ENCODE data around the gene WDFY4.

- no peak for TF ChIP-seq SPI1 (IDR thresholded peaks at IDR 0.05; ENCODE audit: low read depth, low read length)
- TF ChIP-seq POU2F2 (IDR thresholded peaks at IDR 0.05; ENCODE audit: low read depth, low read length): no peak
- TF ChIP-seq POLR2A (IDR thresholded peaks at IDR 0.05; ENCODE audit: low read depth, low read length): no peak
- no peak for TF ChIP-seq POLR2AphosphoS5 (IDR thresholded peaks at IDR 0.05; ENCODE audit: low read depth, low read length)
- TF ChIP-seq TAF1 (IDR thresholded peaks at IDR 0.05; ENCODE audit: low read depth, low read length): no peak
- no peak for TF ChIP-seq PAX5 (IDR thresholded peaks at IDR 0.05; ENCODE audit: insufficient read depth, low read length, severe bottlenecking)
These were observed 105.9 kb downstream of the WDFY4 start for GRCh38 chr10:48790457-48791044.

All from GM12891 (cell line).